SH-SY5Y (cell line): ENCODE measurements around the gene ARHGAP26.
A peak's percentile ranks its signal among the peaks of the same experiment; 100 is the strongest.

ENCODE experiments used
- GATA2 ChIP-seq: IDR thresholded peaks from 2 replicates; pipeline ENCODE4 v1.6.1; 2011; ENCODE audit warnings: mild to moderate bottlenecking, low read depth, low read length
- GATA3 ChIP-seq: IDR thresholded peaks from 2 replicates; pipeline ENCODE4 v1.6.1; 2011; ENCODE audit warnings: low read depth, mild to moderate bottlenecking, low read length, moderate library complexity

Gene ARHGAP26

DNA sequence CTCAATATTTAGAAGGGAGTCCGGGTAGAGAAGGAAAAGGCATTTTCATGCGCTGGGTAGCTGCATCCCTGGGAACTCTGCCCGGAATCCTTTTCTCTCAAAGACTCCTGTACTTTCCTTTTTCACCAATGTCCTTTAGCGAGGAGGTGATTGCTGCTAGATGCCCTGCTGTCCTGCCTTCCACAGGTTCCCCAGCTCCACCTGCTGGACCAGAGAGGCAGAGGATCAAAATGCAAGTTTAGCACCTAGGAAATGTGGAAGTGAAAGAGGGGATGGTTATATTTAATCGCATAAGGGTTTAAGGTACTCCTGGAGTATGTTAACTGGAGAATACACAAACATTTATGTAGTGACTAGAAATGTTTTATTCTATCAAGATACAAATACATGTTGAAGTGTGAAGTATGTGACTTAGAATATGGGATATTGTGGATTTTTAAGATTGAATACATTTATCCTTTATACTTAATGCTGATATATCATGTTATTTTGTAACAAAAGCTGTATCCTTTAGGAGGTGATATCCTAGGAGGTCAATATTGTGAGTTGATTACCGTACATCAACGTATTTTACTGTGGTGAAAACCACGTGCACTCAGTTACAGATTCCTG lies 145.7 kb downstream of the ARHGAP26 start:
- TF ChIP-seq GATA2 (no peak), GATA3 (no peak)

DNA sequence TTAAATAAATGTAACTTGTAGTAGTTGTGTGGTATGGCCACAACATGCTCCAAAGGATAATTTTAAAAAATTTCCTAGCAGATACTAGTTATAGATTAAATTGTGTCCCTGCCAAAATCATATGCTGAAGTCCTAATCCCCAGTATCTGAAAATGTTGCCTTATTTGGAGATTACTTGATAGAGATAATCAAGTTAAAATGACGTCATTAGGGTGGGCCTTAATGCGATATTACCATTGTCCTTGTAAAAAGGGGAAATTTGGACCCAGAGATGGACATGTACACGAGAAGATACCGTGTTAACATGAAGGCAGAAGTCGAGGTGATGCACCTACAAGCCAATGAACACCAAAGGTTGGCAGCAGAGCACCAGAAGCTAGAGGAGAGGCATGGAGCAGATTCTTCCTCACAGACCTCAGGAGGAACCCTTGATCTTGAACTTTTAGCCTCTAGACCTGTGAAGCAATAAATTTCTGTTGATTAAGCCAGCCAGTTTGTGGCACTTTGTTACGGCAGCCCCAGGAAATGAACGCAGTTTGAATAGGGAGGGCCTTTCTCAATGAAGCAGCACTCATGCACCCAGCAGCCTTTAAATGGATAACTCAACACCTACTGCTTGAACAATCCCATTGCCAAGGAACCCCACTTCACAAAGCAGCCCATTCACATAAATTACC lies 148.9 kb downstream of the ARHGAP26 start:
- TF ChIP-seq GATA2: no peak
- no peak for TF ChIP-seq GATA3

DNA sequence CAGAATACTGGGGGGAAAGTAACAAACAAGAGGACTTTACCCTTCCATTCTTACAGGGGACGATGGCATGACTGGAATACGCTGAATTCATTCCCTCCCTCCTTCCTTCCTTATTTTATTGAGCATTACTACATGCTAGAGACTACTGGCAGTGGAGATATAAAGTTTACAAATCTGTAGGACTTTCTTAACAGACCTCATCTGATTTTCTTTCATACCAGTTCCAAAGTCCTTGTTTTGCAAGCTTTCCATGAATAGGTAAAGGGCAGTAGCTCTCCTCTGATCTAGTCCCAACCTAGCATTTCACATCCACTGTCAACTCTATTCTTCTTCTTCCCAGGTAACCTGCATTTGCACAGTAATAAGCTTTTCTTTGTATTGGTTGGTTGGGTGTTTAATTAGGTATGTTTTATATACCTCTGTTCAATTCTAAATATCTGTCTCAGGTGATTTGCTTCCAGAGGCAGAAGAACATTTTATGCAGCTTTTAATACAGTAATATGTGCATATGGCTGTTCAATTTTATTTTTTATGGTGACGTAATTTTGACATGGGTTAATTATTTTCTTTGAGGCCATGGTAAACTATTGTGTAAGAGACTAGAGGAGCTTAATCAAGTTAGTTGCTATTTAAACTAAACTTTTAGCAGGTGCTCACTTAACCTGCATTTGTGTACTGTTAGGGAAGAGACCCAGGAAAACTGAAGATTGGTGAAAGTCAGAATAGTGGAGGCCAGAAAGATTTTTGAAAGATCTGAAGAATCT lies 150.9 kb downstream of the ARHGAP26 start:
- no peak for TF ChIP-seq GATA3
- TF ChIP-seq GATA2: no peak

DNA sequence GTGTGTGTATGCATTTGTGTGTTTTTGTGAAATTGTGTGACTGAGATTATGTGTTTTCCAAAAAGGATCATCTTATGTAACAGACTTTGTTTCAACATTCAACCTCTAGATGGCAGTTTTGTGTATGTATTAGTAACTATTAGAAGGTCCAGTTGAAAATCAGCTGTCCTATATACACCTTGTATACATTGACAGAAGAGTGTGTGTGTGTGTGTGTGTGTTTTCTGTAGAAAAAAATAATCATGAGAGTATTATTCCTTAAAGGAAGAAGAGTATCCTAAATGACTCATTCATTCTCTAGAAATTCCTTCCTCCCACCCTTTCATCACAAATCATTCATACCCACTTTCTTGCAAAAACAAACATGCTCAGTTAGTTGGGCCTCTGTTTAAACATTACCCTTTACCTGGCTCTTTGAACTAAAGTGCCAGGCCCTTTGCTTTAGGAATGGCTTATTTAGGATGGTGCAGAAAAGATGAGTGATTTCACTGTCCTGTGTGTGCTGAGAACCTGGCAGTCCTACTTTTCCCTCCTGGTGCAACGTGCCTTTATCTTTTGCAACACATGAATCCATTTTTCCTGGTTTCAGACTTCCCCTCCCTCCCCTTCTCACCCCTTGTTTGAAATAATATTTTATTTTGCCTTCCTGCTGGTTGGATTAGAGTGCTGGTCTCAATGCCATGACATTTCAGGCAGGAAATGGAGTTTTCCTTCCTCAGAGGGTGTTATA lies 152.2 kb downstream of the ARHGAP26 start:
- TF ChIP-seq GATA3: no peak
- TF ChIP-seq GATA2: no peak

DNA sequence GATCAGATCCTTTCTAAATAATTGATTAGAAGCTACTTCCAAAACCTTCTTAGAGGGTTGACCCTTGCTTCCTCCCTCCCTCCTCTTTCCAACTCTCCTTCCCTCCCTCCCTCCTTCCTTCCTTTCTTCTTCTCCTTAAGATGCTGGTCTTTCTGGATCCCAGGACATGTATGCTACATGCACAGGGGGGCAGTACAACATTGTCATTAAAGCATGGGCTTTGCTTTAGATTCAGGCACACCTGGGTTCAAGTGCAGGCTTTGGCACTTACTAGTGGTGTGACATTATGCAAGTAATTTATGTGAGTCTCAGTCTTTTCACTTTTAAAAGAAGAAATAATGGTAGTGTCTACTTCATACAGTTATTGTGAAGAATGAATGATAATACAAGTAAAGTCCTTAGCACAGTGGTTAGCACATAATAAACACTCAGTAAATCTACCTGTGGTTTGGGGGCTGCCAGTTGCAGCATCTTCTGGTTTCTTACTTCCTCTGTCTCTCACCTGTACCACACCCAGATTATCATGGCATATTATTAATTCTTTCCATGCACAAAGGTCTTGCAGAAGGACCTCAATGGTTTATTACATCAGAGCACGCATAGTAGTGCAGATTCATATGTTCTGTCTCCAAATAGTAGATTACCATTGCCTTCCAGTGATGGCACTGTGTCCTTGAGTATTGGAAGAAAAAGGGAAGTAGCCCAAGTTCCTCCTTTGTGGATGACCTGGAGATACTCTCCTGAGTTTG lies 154.1 kb downstream of the ARHGAP26 start:
- TF ChIP-seq GATA2 (no peak), GATA3 (no peak)

DNA sequence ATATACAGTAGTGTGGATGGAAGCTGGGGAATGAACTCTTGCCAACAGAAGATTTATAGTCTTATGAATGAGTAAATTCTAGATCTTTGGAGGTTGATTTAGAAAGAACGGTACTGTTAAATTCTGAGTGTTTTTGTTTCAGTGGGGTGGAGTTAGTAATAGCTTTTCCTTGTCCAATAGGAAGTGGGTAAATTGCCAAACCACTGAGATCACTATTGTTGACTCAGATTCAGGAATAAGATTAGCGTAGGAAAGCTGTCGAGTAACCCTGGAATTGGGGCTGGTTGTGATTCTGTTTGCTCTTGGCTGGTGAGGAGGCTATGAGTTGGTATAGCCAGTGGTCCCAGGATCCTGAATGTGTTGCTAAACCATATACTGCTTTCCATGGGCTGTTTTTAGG lies 155.6 kb downstream of the ARHGAP26 start:
- TF ChIP-seq GATA2 (no peak), GATA3 (no peak)

DNA sequence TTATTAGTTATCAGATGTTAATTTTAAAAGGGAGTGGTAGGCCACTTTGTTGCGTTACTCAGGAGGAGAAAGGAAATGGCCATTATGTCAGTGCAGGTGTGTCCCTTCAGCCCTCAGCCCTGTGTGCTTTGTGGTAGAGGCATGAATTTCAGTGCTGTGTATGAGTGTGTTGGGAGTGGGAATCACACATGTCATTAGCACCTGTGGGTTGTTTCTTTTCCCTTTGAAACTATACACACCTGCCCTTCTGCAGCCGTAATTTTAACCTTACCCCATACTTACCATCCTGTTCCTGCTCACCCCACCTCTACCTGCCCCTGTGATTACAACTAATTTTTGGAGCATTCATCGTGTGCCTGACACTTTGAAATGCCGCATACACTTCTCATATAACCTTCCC lies 156.4 kb downstream of the ARHGAP26 start:
- TF ChIP-seq GATA3: no peak
- no peak for TF ChIP-seq GATA2

DNA sequence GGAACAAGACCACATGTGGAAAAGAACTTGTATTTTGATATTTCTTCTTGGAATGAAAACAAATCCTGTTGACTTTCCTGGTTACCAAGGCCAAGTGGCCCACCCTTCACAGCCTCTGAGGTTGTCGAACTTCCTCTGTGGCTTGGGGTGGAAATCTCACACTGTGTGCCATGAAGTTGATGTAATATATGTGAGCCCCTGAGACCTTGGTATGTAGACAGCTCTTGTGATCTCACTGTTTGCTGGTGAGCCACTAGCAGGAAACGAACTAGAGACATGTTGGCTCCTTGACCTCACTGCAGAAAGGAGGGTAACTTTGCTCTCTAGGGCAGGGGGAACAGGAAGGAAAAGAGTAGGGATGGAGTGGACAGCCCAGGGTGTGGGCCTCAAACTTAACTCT lies 159.4 kb downstream of the ARHGAP26 start:
- TF ChIP-seq GATA2: no peak
- TF ChIP-seq GATA3: no peak

DNA sequence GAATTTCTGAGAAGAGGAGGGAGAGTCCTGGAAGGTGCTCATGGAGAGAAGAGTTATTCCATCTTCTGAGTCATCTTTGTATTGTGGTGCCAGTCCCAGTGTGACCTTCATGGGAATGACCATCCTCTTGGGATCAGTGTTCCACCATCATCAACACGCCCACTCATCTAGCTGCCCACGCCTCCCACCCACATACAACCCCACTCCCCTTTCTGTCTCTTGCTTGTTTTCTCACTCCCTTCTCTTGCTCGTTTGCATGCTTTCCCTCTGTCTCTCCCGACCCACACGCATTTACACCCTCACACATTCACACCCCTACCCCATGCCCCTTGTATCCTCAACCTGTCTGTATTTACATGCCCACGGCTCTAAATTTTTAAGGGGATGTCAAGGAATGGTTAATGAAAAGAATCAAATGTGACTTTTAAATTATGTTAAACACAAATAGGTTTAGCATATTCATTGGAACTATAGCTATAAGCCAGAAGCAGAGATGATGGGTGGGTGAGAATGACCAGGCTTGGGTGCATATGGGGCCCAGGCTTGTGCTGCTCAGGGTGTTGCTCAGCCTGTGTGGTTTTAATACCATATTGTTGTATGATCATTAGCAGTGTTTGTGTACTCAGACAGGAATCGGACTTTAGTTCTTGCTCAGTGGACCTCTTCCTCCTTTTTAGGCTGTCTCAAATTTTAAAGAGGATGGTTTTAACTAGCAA lies 160.4 kb downstream of the ARHGAP26 start:
- no peak for TF ChIP-seq GATA3
- TF ChIP-seq GATA2: no peak

DNA sequence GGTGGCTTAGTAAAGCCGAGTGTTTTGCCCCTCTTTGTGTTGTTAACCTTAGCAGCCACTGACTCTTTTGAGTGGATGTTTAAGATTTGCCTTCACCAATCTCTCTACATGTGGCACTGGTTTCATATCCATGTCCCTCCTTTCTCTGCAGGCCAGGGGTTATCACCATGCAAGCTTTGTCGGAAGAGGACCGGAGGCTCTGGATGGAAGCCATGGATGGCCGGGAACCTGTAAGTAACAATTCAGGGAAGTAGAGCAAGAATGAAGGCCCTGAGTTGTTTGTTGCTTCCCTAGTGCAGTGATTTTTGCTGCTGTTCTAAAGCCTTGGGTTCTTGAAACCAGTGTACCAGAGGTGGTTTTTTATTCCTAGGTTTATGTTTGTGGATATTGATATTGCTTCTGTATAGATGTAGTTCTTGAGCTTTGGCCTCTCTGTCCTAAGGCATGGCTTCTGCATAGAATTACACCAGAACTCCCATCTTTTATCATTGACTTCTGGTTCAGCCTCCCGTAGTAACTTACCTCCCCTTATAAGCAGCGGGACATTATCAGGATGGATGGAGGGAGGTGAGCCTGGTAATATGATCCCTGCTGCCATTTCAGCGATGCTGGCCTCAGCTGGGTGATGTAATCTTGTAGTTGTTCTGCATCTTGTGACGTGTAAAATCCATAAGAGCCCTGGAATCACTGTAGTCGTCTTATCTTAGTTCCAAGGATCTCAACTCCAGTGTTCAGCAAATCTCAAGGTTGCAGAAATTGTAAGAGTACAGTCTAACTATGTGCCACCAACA lies 161.9 kb downstream of the ARHGAP26 start:
- TF ChIP-seq GATA3 (no peak), GATA2 (no peak)

DNA sequence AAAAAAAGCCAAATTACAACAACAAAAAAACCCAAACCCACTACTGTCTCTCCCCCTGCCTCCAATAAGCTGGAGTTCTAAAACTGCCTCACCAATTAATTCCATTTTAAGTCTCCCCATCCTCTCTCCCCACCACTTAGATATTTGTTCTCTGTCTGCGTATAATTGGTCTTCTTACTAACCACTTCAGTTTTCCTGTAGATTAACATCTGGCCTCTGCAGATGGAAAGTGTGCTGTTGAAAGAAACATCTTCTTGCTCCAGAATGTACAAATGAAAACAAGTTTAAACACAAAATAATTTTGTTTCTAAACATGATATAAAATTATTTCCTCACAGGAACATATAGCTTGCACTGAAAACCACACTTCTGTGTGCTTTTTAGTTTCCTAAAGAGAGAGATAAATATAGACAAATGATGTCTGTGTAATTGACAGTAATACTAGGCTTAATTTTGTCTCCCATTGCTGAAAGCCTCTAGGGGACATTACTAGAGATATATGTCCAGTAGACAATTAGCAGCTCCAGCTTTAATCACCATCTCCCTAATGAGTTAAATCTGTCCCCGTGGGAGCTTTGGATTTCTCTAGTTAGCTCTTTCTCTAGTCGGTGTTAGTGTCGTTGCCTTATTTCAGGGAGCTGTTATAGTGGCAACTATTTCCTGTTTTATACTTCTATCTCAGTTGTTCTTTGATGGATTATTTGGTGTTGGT lies 164.0 kb downstream of the ARHGAP26 start:
- TF ChIP-seq GATA2: no peak
- TF ChIP-seq GATA3: 0 out of 2 replicates have a peak, but pooled peaks have one; percentile 9

DNA sequence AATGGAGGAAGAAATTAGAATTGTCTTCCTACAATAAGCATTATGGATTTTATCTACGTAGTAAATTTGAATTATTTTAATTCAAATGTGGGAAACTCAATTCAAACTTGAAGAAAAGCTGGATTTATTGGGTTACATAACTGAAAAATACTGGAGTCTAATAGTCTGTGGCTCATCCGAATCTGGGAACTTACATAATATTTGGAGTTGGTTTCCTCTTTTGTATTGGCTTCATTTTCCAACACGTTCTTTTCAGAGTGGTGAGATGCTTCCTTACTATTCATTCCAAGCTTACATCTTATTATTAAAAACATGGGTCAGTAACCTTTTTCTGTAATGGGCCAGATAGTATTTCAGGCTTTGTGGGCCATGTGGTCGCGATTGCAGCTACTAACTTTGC lies 164.8 kb downstream of the ARHGAP26 start:
- no peak for TF ChIP-seq GATA3
- no peak for TF ChIP-seq GATA2
